H1 (cell line): ENCODE measurements around the gene KIT. TPM values are rescaled to one million over a fixed set of nuclear protein-coding genes. Genes with fewer than 3 reads are reported as not detected.
A peak's percentile ranks its signal among the peaks of the same experiment; 100 is the strongest.

Experiments
- CTCF ChIA-PET: fragments of 300-600 bp; sonication (Branson Sonifier 250); formaldehyde crosslinking; loops from one replicate; lab custom pipeline; 2021; ENCODE audit not compliant: partially characterized antibody; lab: Charles Lee
- POLR2A ChIA-PET: fragments of 300-600 bp; sonication (Branson Sonifier 250); formaldehyde crosslinking; loops from one replicate; lab custom pipeline; 2021; ENCODE audit warnings: inconsistent platforms; ENCODE audit not compliant: partially characterized antibody; lab: Charles Lee
- DNase-seq, 2 experiments: peaks; one replicate each; pipeline versions ENCODE4 v3.0.0 to v3.0.0-alpha.2; 2010 to 2022; ENCODE audit warnings: low spot score in 2 of 2, low read depth in 1 of 2, mixed read lengths in 1 of 2
- FAIRE-seq: peaks from 2 replicates; lab custom pipeline; 2011; peaks lifted over from hg19 to GRCh38; lab: Jason Lieb, UNC
- H2AFZ ChIP-seq: 2 replicates; pipeline ENCODE4 v1.8.1; 2012; ENCODE audit warnings: low read length, inconsistent platforms
- H2AK5ac ChIP-seq: 2 replicates; pipeline ENCODE4 v1.6.1; 2013; ENCODE audit warnings: low read depth, low read length
- H2BK120ac ChIP-seq: replicated peaks from 2 replicates; pipeline ENCODE3; 2013; ENCODE audit warnings: low read depth, low read length, inconsistent platforms
- H2BK12ac ChIP-seq: 2 replicates; pipeline ENCODE4 v1.6.1; 2013; ENCODE audit warnings: low read depth, low read length
- H2BK15ac ChIP-seq: 2 replicates; pipeline ENCODE4 v1.6.1; 2013; ENCODE audit warnings: low read length
- H2BK20ac ChIP-seq: 2 replicates; pipeline ENCODE4 v1.6.1; 2013; ENCODE audit warnings: low read length
- H2BK5ac ChIP-seq: 2 replicates; pipeline ENCODE4 v1.6.1; 2013; ENCODE audit warnings: low read depth, low read length
- H3K14ac ChIP-seq: 2 replicates; pipeline ENCODE4 v1.6.1; 2013; ENCODE audit warnings: inconsistent platforms; ENCODE audit not compliant: insufficient read length
- H3K18ac ChIP-seq: 2 replicates; pipeline ENCODE4 v1.6.1; 2013; ENCODE audit warnings: low read length; ENCODE audit errors: extremely low read depth
- H3K23ac ChIP-seq: 2 replicates; pipeline ENCODE4 v1.6.1; 2013; ENCODE audit warnings: inconsistent platforms; ENCODE audit not compliant: insufficient read length
- H3K23me2 ChIP-seq: 2 replicates; pipeline ENCODE4 v1.6.1; 2013; ENCODE audit warnings: low read depth, low read length
- H3K27ac ChIP-seq: 2 replicates; pipeline ENCODE4 v1.6.1; 2011; ENCODE audit warnings: low read depth, low read length, inconsistent platforms
- H3K27me3 ChIP-seq, 4 experiments: replicated peaks in 1 of 4; 1 replicate in 1 of 4; 2 replicates in 3 of 4; pipeline versions ENCODE4 v1.6.1 to v1.8.1; 2011 to 2013; ENCODE audit warnings: low read length in 3 of 4, mild to moderate bottlenecking in 3 of 4, inconsistent platforms in 2 of 4, mixed read lengths in 2 of 4, moderate library complexity in 1 of 4; ENCODE audit not compliant: control insufficient read depth in 3 of 4, insufficient read depth in 3 of 4; ENCODE audit errors: extremely low read depth in 1 of 4
- H3K36me3 ChIP-seq, 4 experiments: 2 replicates each; pipeline versions ENCODE4 v1.6.1 to v1.8.1; 2011 to 2013; ENCODE audit warnings: mild to moderate bottlenecking in 4 of 4, low read length in 3 of 4, moderate library complexity in 2 of 4, control low read depth in 1 of 4, inconsistent platforms in 1 of 4; ENCODE audit not compliant: insufficient read depth in 4 of 4, control insufficient read depth in 2 of 4
- H3K4ac ChIP-seq: replicated peaks from 2 replicates; pipeline ENCODE3; 2013; ENCODE audit warnings: low read length, low read depth, mixed read lengths, inconsistent platforms; ENCODE audit not compliant: insufficient read length
- H3K4me1 ChIP-seq, 4 experiments: replicated peaks in 1 of 4; 1 replicate in 1 of 4; 2 replicates in 3 of 4; pipeline versions ENCODE4 v1.6.1 to v1.8.1; 2011 to 2013; ENCODE audit warnings: low read length in 3 of 4, inconsistent platforms in 2 of 4, mixed read lengths in 1 of 4; ENCODE audit not compliant: insufficient read depth in 4 of 4, control insufficient read depth in 3 of 4
- H3K4me2 ChIP-seq, 2 experiments: 2 replicates each; pipeline versions ENCODE4 v1.6.1 to v1.8.1; 2011 to 2013; ENCODE audit warnings: low read depth in 2 of 2, low read length in 2 of 2, control low read depth in 1 of 2, inconsistent platforms in 1 of 2, mild to moderate bottlenecking in 1 of 2; ENCODE audit not compliant: insufficient read depth in 1 of 2
- H3K4me3 ChIP-seq, 4 experiments: fragments of 200-600, 300-600 bp in 1 of 4; sonication (generic), shearing (Covaris generic), sonication (Bioruptor Twin) in 1 of 4; 2 replicates each; pipeline versions ENCODE4 v1.5.1 to v1.8.1; 2011 to 2016; ENCODE audit warnings: low read length in 4 of 4, low read depth in 3 of 4, control low read depth in 2 of 4, inconsistent platforms in 2 of 4, mild to moderate bottlenecking in 2 of 4, mixed read lengths in 1 of 4, moderate library complexity in 1 of 4; ENCODE audit not compliant: insufficient read depth in 2 of 4; ENCODE audit errors: extremely low read depth in 1 of 4
- H3K56ac ChIP-seq: replicated peaks from 2 replicates; pipeline ENCODE3; 2013; ENCODE audit warnings: low read depth, mild to moderate bottlenecking, mixed read lengths, low read length, inconsistent platforms; ENCODE audit not compliant: insufficient read length
- H3K79me1 ChIP-seq: 2 replicates; pipeline ENCODE4 v1.6.1; 2013; ENCODE audit warnings: low read depth, low read length, control low read depth
- H3K79me2 ChIP-seq, 2 experiments: 2 replicates each; pipeline versions ENCODE4 v1.6.1 to v1.8.1; 2012 to 2013; ENCODE audit warnings: low read length in 2 of 2, mild to moderate bottlenecking in 2 of 2, inconsistent platforms in 1 of 2; ENCODE audit not compliant: insufficient read depth in 2 of 2, control insufficient read depth in 1 of 2
- H3K9ac ChIP-seq, 4 experiments: replicated peaks in 1 of 4; 1 replicate in 1 of 4; 2 replicates in 3 of 4; pipeline versions ENCODE4 v1.6.1 to v1.8.1; 2011 to 2013; ENCODE audit warnings: low read depth in 3 of 4, low read length in 3 of 4, control low read depth in 2 of 4, mild to moderate bottlenecking in 2 of 4, moderate library complexity in 2 of 4, inconsistent platforms in 1 of 4; ENCODE audit errors: extremely low read depth in 1 of 4
- H3K9me3 ChIP-seq, 2 experiments: 2 replicates each; pipeline versions ENCODE4 v1.6.1 to v1.8.1; 2012 to 2013; ENCODE audit warnings: mild to moderate bottlenecking in 2 of 2, moderate library complexity in 2 of 2, control low read depth in 1 of 2, inconsistent platforms in 1 of 2, low read depth in 1 of 2, low read length in 1 of 2, mixed read lengths in 1 of 2; ENCODE audit not compliant: insufficient read depth in 2 of 2
- H4K20me1 ChIP-seq, 2 experiments: replicated peaks in 1 of 2; 2 replicates each; pipeline versions ENCODE3 to v1.8.1; 2011 to 2013; ENCODE audit warnings: inconsistent platforms in 2 of 2, low read length in 2 of 2, mild to moderate bottlenecking in 1 of 2; ENCODE audit not compliant: insufficient read depth in 2 of 2, control insufficient read depth in 1 of 2
- H4K5ac ChIP-seq: 2 replicates; pipeline ENCODE4 v1.6.1; 2013; ENCODE audit warnings: low read length, low read depth, mixed read lengths, inconsistent platforms; ENCODE audit not compliant: insufficient read length
- H4K8ac ChIP-seq: 2 replicates; pipeline ENCODE4 v1.8.0; 2013; ENCODE audit warnings: mild to moderate bottlenecking, moderate library complexity, low read length, inconsistent platforms; ENCODE audit not compliant: insufficient read depth; ENCODE audit errors: extremely low read depth
- H4K91ac ChIP-seq: replicated peaks from 2 replicates; pipeline ENCODE3; 2013; ENCODE audit warnings: low read length, mixed read lengths, inconsistent platforms; ENCODE audit not compliant: insufficient read length
- CBX5 ChIP-seq: fragments of 300-800, 300-1000 bp; sonication (generic); IDR thresholded peaks from 2 replicates; pipeline ENCODE4 v1.7.1; 2016; ENCODE audit warnings: antibody characterized with exemption, low read length, low read depth
- EZH2 ChIP-seq: fragments of 200-600 bp; sonication (generic); IDR thresholded peaks from 2 replicates; pipeline ENCODE4 v1.7.1; 2012; ENCODE audit warnings: low read depth, mild to moderate bottlenecking, moderate library complexity, low read length, inconsistent platforms; ENCODE audit not compliant: severe bottlenecking
- MAFK ChIP-seq: IDR thresholded peaks from 2 replicates; pipeline ENCODE4 v1.6.1; 2012; ENCODE audit warnings: low read depth, mild to moderate bottlenecking, improper control_type of control experiment, low read length
- MAX ChIP-seq: IDR thresholded peaks from 2 replicates; pipeline ENCODE4 v1.6.1; 2012; ENCODE audit warnings: inconsistent platforms
- NRF1 ChIP-seq: IDR thresholded peaks from 2 replicates; pipeline ENCODE4 v1.6.1; 2011; ENCODE audit warnings: mild to moderate bottlenecking, low read depth, low read length, improper control_type of control experiment
- POU5F1 ChIP-seq: IDR thresholded peaks from 2 replicates; pipeline ENCODE4 v1.6.1; 2011; ENCODE audit warnings: low read depth, mild to moderate bottlenecking, low read length, moderate library complexity
- RXRA ChIP-seq: IDR thresholded peaks from 2 replicates; pipeline ENCODE4 v1.6.1; 2011; ENCODE audit warnings: low read depth, mild to moderate bottlenecking, low read length, moderate library complexity; ENCODE audit not compliant: insufficient read depth
- SP4 ChIP-seq: IDR thresholded peaks from 2 replicates; pipeline ENCODE4 v1.6.1; 2012; ENCODE audit warnings: low read length, inconsistent platforms
- WGBS, 2 experiments: shearing (Covaris generic) in 1 of 2; methylation state at CpG; one replicate each; pipeline versions ENCODE4 v1.1.6 to v1.1.7; 2013 to 2015; ENCODE audit warnings: low lambda C conversion rate in 2 of 2, mixed read lengths in 2 of 2, inconsistent platforms in 1 of 2, low coverage in 1 of 2, missing lambda C conversion rate in 1 of 2; ENCODE audit not compliant: insufficient replicate concordance in 2 of 2, insufficient coverage in 1 of 2, insufficient read length in 1 of 2; ENCODE audit errors: extremely low coverage in 1 of 2, missing lambda C conversion rate in 1 of 2; 5-methylcytosine and 5-hydroxymethylcytosine counted together
- polyA plus RNA-seq, 7 experiments: library from polyadenylated mRNA; depleted of rRNA in 3 of 7; stranded (reverse) in 5 of 7; unstranded in 2 of 7; fragments of >200 nt in 5 of 7; fragments of 200-250 nt in 2 of 7; gene quantifications; 1 replicate in 5 of 7; 2 replicates in 1 of 7; 4 replicates in 1 of 7; pipeline versions ENCODE4 v1.2.1 to v1.2.3, GENCODE V29; 2011 to 2013; ENCODE audit warnings: missing spikeins in 2 of 7, mixed read lengths in 2 of 7
- total RNA-seq: library from RNA; stranded (reverse); fragmentation: NEBNext Ultra II Directional; extraction: Animal tissue kit (Norgen Biotek cat#: 25700); gene quantifications from 2 replicates; pipeline ENCODE4 v1.2.1, GENCODE V29; 2021

Gene KIT
- total and polyA plus RNA-seq, 2 of the 8 experiments (the other 6 are each of a cell fraction or from before 2014, with no cell fraction given), result 14.4 to 24.8 TPM

- Histone ChIP-seq H3K27me3 (peaks cover 0 to 1% (median under 1%) of the 10 kb centered on the region in 4 experiments; a peak in 3 of 7 replicates), H3K4me3 (no peak overlapping the region), H2BK20ac (no peak overlapping the region), H3K79me1 (no peaks in the 10 kb centered on the region), H3K27ac (no peak overlapping the region), H3K14ac (no peak overlapping the region), H2BK12ac (no peak overlapping the region), H3K4me1 (no peaks in the 10 kb centered on the region; a peak in 1 of 7 replicates), H3K4ac (no peak overlapping the region), H3K9ac (no peak overlapping the region), H3K23me2 (no peaks in the 10 kb centered on the region), H4K20me1 (no peaks in the 10 kb centered on the region), H2BK5ac (no peak overlapping the region), H2AK5ac (no peak overlapping the region)
- 81% methylated on average over 3 of the region's 3 CpGs; no CpG with 5 or more reads in 1 of the 2 experiments for WGBS, 2 experiments
- no peak for FAIRE-seq
- TF ChIP-seq NRF1, result no peak
- no peak for TF ChIP-seq CBX5
- TF ChIP-seq SP4, result no peak
- TF ChIP-seq MAX, result no peak
- TF ChIP-seq MAFK, result no peak
- no peak for TF ChIP-seq POU5F1
- TF ChIP-seq RXRA, result no peak
- no peak for TF ChIP-seq EZH2
- TF ChIP-seq, all 59 proteins: peak for 0
- H3K9me3 ChIP-seq, result no peaks in the 10 kb centered on the region
- H2BK15ac ChIP-seq, result no peak overlapping the region
- H3K56ac ChIP-seq, result no peak overlapping the region
- no peak overlapping the region for H3K18ac ChIP-seq
- CTCF ChIA-PET, result interaction anchor here (1.6 kb wide), 1 partner anchor 11 kb away, joined by 5 read pairs; no protein-coding TSS in a partner anchor
- no peak overlapping the region for H2BK120ac ChIP-seq
- no peak for DNase-seq
- POLR2A ChIA-PET, result no interaction called here
- H4K91ac ChIP-seq, result no peak overlapping the region
- no peaks in the 10 kb centered on the region for H3K79me2 ChIP-seq
- H3K36me3 ChIP-seq, result no peaks in the 10 kb centered on the region
- H4K8ac ChIP-seq, result no peak overlapping the region
- peak overlapping the region; percentile 53; the same call in 1 of the 2 replicates for H2AFZ ChIP-seq
- H4K5ac ChIP-seq, result no peak overlapping the region
- no peak overlapping the region for H3K23ac ChIP-seq
- H3K4me2 ChIP-seq, result no peak overlapping the region
Measured at GRCh38 chr4:54651050-54651449, 6.7 kb upstream of the KIT start.
